Measurements from ENCODE around the gene ANTXR1.

The ANTXR1 gene

DNA sequence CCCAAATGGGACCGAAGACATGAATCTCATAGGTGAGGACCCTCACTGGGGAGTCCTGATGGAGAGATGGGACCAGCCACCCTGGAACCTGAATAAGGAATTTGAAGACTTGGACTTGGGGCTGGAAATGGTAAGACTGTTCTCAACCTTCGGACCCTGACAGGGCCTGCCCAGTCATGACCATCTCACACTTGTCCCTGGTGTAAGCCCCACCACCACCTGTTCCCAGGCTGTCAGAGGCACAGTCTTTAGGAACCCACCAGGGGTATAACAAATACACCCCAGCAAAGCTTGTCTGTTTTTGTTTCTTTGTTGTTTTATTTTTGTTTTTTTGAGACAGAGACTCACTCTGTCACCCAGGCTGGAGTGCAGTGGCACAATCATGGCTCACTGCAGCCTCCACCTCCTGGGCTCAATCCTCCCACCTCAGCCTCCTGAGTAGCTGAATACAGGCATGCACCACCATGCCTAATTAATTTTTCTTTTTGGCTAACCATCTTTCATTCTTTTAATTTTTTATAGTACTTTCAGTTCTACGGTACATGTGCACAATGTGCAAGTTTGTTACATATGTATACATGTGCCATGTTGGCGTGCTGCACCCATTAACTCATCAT lies 267.9 kb downstream of the ANTXR1 start:
- DNase-seq, result no peak
- intact Hi-C loops (cut with DNase I; ENCODE audit: low total_unique reads), result no loop called here

GRCh38 chr2:69285379-69285894 lies 272.5 kb downstream of the ANTXR1 start:
- intact Hi-C loops (cut with DNase I; ENCODE audit: low total_unique reads), result no loop called here
- Histone ChIP-seq H3K4me3 (no peak overlapping the region), H3K4me1 (peaks cover 0 to under 1% (median 0%) of the 10 kb centered on the region in 4 donors), H3K27me3 (no peaks in the 10 kb centered on the region), H3K9me3 (no peaks in the 10 kb centered on the region), H3K27ac (no peak overlapping the region), H3K36me3 (no peaks in the 10 kb centered on the region)
- TF ChIP-seq, protein P1, sequence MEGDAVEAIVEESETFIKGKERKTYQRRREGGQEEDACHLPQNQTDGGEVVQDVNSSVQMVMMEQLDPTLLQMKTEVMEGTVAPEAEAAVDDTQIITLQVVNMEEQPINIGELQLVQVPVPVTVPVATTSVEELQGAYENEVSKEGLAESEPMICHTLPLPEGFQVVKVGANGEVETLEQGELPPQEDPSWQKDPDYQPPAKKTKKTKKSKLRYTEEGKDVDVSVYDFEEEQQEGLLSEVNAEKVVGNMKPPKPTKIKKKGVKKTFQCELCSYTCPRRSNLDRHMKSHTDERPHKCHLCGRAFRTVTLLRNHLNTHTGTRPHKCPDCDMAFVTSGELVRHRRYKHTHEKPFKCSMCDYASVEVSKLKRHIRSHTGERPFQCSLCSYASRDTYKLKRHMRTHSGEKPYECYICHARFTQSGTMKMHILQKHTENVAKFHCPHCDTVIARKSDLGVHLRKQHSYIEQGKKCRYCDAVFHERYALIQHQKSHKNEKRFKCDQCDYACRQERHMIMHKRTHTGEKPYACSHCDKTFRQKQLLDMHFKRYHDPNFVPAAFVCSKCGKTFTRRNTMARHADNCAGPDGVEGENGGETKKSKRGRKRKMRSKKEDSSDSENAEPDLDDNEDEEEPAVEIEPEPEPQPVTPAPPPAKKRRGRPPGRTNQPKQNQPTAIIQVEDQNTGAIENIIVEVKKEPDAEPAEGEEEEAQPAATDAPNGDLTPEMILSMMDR (IDR thresholded peaks at IDR 0.05), result no peak
- DNase-seq, result no peak

More for the DNA sequence above, 267.9 kb downstream of the ANTXR1 start:
- TF ChIP-seq, protein P1 (IDR thresholded peaks at IDR 0.05), result no peak
- Histone ChIP-seq H3K36me3 (no peaks in the 10 kb centered on the region), H3K27me3 (no peaks in the 10 kb centered on the region), H3K4me3 (no peak overlapping the region), H3K4me1 (no peaks in the 10 kb centered on the region), H3K9me3 (no peaks in the 10 kb centered on the region), H3K27ac (no peak overlapping the region)

- intact Hi-C loops (cut with DNase I; ENCODE audit: low total_unique reads), result no loop called here
- DNase-seq, result no peak
- TF ChIP-seq, protein P1 (IDR thresholded peaks at IDR 0.05), result no peak
Observed at GRCh38 chr2:69287544-69287943, 274.6 kb downstream of the ANTXR1 start.

GRCh38 chr2:69288429-69288828 lies 275.4 kb downstream of the ANTXR1 start:
- Histone ChIP-seq H3K27ac (no peak overlapping the region), H3K4me3 (no peak overlapping the region), H3K27me3 (no peaks in the 10 kb centered on the region), H3K9me3 (no peaks in the 10 kb centered on the region), H3K4me1 (peaks cover 0 to 27% (median 19%) of the 10 kb centered on the region in 4 donors), H3K36me3 (no peaks in the 10 kb centered on the region)
- DNase-seq, result no peak
- intact Hi-C loops (cut with DNase I; ENCODE audit: low total_unique reads), result no loop called here
- TF ChIP-seq, protein P1 (IDR thresholded peaks at IDR 0.05), result no peak

More at GRCh38 chr2:69287544-69287943, 274.6 kb downstream of the ANTXR1 start:
- no peaks in the 10 kb centered on the region for H3K27me3 ChIP-seq
- no peak overlapping the region for H3K27ac ChIP-seq
- no peaks in the 10 kb centered on the region for H3K9me3 ChIP-seq
- no peaks in the 10 kb centered on the region for H3K36me3 ChIP-seq
- peaks cover 0 to 21% (median 17%) of the 10 kb centered on the region in 4 donors for H3K4me1 ChIP-seq
- H3K4me3 ChIP-seq, result no peak overlapping the region

- no peak for DNase-seq
- Histone ChIP-seq H3K27me3 (no peaks in the 10 kb centered on the region), H3K27ac (no peak overlapping the region), H3K36me3 (no peaks in the 10 kb centered on the region), H3K4me1 (peaks cover 0 to 27% (median 19%) of the 10 kb centered on the region in 4 donors), H3K9me3 (no peaks in the 10 kb centered on the region), H3K4me3 (no peak overlapping the region)
- intact Hi-C loops (cut with DNase I; ENCODE audit: low total_unique reads), result no loop called here
- TF ChIP-seq, protein P1 (IDR thresholded peaks at IDR 0.05), result no peak
Observed at GRCh38 chr2:69291004-69291650, 278.1 kb downstream of the ANTXR1 start.
